ENCODE measurements around the gene GSG1L.

DNA sequence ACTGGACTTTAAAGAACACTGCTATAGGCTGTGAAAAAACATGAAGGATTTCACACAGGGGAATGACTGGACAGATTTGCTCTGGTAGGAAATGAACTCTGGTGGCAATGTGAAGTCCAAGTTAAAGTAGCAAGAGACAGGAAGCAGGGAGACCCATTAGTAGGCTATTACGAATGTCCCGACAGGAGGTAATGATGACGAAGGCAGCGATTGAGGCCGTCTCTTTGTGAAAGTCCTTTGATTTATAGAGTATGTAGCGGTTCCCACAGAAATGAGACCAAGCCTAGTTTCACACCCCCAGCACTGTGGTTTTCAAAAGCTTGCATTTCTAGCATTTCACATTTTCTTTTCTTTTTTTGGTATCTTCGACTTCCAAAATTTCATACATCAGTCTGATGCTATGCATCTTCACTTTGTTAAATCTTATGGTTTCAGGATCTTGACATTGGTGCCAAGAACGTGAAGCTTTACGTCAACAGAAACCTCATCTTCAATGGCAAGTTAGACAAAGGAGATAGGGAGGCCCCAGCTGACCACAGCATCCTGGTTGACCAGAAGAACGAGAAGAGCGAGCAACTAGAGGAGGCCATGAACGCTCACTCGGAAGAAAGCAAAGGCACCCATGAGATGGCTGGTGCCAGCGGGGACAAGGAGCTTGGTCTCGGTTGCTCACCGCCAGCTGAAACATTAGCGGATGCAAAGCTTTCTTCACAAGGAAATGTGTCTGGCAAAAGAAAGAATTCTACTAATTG lies 323.7 kb downstream of the GSG1L start:
- TF ChIP-seq, protein P1, sequence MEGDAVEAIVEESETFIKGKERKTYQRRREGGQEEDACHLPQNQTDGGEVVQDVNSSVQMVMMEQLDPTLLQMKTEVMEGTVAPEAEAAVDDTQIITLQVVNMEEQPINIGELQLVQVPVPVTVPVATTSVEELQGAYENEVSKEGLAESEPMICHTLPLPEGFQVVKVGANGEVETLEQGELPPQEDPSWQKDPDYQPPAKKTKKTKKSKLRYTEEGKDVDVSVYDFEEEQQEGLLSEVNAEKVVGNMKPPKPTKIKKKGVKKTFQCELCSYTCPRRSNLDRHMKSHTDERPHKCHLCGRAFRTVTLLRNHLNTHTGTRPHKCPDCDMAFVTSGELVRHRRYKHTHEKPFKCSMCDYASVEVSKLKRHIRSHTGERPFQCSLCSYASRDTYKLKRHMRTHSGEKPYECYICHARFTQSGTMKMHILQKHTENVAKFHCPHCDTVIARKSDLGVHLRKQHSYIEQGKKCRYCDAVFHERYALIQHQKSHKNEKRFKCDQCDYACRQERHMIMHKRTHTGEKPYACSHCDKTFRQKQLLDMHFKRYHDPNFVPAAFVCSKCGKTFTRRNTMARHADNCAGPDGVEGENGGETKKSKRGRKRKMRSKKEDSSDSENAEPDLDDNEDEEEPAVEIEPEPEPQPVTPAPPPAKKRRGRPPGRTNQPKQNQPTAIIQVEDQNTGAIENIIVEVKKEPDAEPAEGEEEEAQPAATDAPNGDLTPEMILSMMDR (optimal IDR thresholded peaks at IDR 0.05 in 1 of 3, IDR thresholded peaks at IDR 0.05 in 1 of 3, conservative IDR thresholded peaks at IDR 0.05 in 1 of 3; ENCODE audit: extremely low read depth in 1 of 3, insufficient read depth in 2 of 3, low read length in 3 of 3) = no peak
- no peak for TF ChIP-seq EZH2 (IDR thresholded peaks at IDR 0.05; ENCODE audit: low read length)

Measured in keratinocyte (primary cell).